DND-41 (cell line): ENCODE data around the gene DNAJC6.

Source experiments
- ATAC-seq: fragments of 200-7000 bp; cut with Tn5 transposase; 3 replicates; pipeline ENCODE4 v1.9.1; 2021; ENCODE audit warnings: low read depth; ENCODE audit not compliant: insufficient read depth
- DNase-seq: peaks from one replicate; pipeline ENCODE4 v3.0.0-alpha.2; 2020
- H2AFZ ChIP-seq: 2 replicates; pipeline ENCODE4 v1.6.0; 2012; ENCODE audit warnings: low read depth, low read length
- H3K27ac ChIP-seq: 2 replicates; pipeline ENCODE4 v1.5.1; 2012; ENCODE audit warnings: low read length, inconsistent platforms
- H3K27me3 ChIP-seq: fragments of 200-600 bp; sonication (generic); 2 replicates; pipeline ENCODE4 v1.6.0; 2012; ENCODE audit warnings: low read length, mild to moderate bottlenecking, inconsistent platforms; ENCODE audit not compliant: insufficient read depth, poor library complexity
- H3K36me3 ChIP-seq: 2 replicates; pipeline ENCODE4 v1.5.1; 2012; ENCODE audit warnings: low read length, inconsistent platforms; ENCODE audit not compliant: insufficient read depth
- H3K4me1 ChIP-seq: 2 replicates; pipeline ENCODE4 v1.5.1; 2012; ENCODE audit warnings: mild to moderate bottlenecking, low read length; ENCODE audit not compliant: insufficient read depth
- H3K4me2 ChIP-seq: 2 replicates; pipeline ENCODE4 v1.6.0; 2012; ENCODE audit warnings: mild to moderate bottlenecking, moderate library complexity, low read length, inconsistent platforms; ENCODE audit not compliant: insufficient read depth
- H3K4me3 ChIP-seq, 2 experiments: fragments of 200-600 bp in 1 of 2; shearing (Covaris generic) in 1 of 2; 2 replicates each; pipeline ENCODE4 v1.5.1; 2012 to 2016; ENCODE audit warnings: inconsistent platforms in 2 of 2, low read length in 2 of 2, mild to moderate bottlenecking in 2 of 2, low read depth in 1 of 2, moderate library complexity in 1 of 2
- H3K79me2 ChIP-seq: 2 replicates; pipeline ENCODE4 v1.6.0; 2012; ENCODE audit warnings: low read length, inconsistent platforms; ENCODE audit not compliant: insufficient read depth
- H3K9ac ChIP-seq: 2 replicates; pipeline ENCODE4 v1.6.0; 2012; ENCODE audit warnings: low read depth, mild to moderate bottlenecking, inconsistent platforms, low read length, moderate library complexity
- H3K9me3 ChIP-seq: 2 replicates; pipeline ENCODE4 v1.5.1; 2012; ENCODE audit warnings: low read length, moderate library complexity, mild to moderate bottlenecking, inconsistent platforms; ENCODE audit not compliant: insufficient read depth, severe bottlenecking
- H4K20me1 ChIP-seq: 2 replicates; pipeline ENCODE4 v1.6.0; 2012; ENCODE audit warnings: low read length; ENCODE audit not compliant: insufficient read depth
- EZH2 ChIP-seq: IDR thresholded peaks from 3 replicates; pipeline ENCODE4 v1.6.1; 2012; ENCODE audit warnings: borderline replicate concordance, low read depth, mild to moderate bottlenecking, moderate library complexity, low read length, inconsistent platforms; ENCODE audit not compliant: severe bottlenecking
- TF ChIP-seq, protein P1 (sequence below): IDR thresholded peaks from 2 replicates; pipeline ENCODE4 v1.5.1; 2012; ENCODE audit warnings: borderline replicate concordance, low read length, moderate library complexity, mild to moderate bottlenecking; ENCODE audit not compliant: poor library complexity, severe bottlenecking; ENCODE audit errors: extremely low read depth

DNAJC6 gene

DNA sequence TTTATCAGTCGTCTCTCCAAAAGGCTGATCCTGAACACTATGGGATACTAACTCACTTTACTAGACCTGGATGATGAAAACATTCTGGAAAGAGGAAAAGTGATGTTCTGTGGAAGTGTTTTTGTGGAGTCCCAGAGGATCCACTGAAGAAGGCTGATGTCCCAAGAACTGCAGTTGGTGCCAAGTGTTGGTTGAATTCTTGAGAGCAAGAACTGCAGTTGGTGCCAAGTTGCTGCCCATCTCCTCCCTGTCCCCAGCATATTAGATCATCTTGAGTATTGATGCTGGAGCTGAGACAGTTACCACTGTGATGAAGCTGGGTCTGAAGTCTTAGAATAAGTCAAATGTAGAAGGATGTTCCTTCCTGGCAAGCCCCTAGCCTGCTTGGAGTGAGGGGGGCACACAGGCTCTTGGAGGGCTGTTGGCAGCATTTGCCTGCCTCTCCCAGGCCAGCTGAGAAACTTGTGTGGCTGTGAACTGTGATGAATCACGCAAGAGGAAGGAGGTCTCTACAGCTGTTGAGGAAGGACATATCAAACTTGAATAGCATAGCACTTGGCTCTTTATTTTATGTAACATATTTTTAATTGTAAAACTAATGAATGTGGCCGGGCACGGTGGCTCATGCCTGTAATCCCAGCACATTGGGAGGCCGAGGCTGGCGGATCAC lies 48.1 kb downstream of the DNAJC6 start:
- H3K9me3 ChIP-seq, result no peaks in the 10 kb centered on the region
- TF ChIP-seq EZH2, result no peak
- TF ChIP-seq, protein P1, sequence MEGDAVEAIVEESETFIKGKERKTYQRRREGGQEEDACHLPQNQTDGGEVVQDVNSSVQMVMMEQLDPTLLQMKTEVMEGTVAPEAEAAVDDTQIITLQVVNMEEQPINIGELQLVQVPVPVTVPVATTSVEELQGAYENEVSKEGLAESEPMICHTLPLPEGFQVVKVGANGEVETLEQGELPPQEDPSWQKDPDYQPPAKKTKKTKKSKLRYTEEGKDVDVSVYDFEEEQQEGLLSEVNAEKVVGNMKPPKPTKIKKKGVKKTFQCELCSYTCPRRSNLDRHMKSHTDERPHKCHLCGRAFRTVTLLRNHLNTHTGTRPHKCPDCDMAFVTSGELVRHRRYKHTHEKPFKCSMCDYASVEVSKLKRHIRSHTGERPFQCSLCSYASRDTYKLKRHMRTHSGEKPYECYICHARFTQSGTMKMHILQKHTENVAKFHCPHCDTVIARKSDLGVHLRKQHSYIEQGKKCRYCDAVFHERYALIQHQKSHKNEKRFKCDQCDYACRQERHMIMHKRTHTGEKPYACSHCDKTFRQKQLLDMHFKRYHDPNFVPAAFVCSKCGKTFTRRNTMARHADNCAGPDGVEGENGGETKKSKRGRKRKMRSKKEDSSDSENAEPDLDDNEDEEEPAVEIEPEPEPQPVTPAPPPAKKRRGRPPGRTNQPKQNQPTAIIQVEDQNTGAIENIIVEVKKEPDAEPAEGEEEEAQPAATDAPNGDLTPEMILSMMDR, result no peak
- no peak overlapping the region for H2AFZ ChIP-seq
- H3K27ac ChIP-seq, result no peak overlapping the region
- DNase-seq (no peak), ATAC-seq (no peak)
- no peaks in the 10 kb centered on the region for H3K27me3 ChIP-seq
- H3K36me3 ChIP-seq, result no peaks in the 10 kb centered on the region
- H3K79me2 ChIP-seq, result no peaks in the 10 kb centered on the region
- H3K4me2 ChIP-seq, result no peak overlapping the region
- H3K4me3 ChIP-seq, result no peak overlapping the region
- H4K20me1 ChIP-seq, result no peaks in the 10 kb centered on the region
- H3K9ac ChIP-seq, result no peak overlapping the region
- no peaks in the 10 kb centered on the region for H3K4me1 ChIP-seq

DNA sequence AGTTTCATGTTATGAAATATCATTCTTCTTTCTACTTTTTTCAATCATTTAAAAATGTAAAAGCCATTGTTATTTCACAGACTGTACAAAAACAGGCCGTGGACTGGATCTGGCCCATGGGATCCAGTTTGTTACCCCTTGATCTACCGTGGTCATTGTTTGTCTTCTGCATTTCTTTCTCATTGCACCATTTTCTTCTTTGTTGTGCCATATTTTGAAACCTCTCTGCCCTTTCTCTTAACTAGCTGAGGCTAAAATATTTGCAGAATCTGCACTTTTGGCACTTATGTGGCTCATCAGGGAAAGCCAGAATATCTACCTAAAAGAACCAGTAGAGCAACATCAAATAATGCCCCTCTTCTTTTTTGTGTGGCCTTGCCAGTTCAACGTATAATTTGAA lies 50.5 kb downstream of the DNAJC6 start:
- Histone ChIP-seq H3K36me3 (no peaks in the 10 kb centered on the region), H3K4me3 (no peak overlapping the region), H4K20me1 (no peaks in the 10 kb centered on the region), H3K4me1 (no peaks in the 10 kb centered on the region), H2AFZ (no peak overlapping the region), H3K27me3 (no peaks in the 10 kb centered on the region), H3K9me3 (no peaks in the 10 kb centered on the region), H3K4me2 (no peak overlapping the region), H3K27ac (no peak overlapping the region), H3K9ac (no peak overlapping the region), H3K79me2 (no peaks in the 10 kb centered on the region)
- DNase-seq (no peak), ATAC-seq (no peak)
- TF ChIP-seq, protein P1, result no peak
- TF ChIP-seq EZH2, result no peak

DNA sequence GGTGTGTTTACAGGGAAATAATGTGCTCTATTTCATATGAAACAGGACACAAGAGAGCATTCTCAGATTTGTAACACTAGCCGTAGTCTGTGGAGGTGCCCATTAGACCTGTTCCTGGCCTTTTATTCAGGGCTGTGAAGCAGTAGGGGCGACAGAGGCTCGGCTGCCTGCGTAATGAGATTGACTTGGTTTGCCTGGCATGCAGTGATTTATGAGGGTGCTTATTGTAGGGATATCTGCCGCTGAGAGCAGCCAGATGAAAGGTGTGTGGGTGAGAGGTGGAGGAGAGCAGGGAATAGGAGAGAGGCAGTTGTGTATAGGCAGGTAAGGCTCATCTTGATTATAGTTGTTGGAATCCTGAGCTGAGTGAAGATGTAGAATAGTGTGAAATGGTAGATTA lies 51.3 kb downstream of the DNAJC6 start:
- Histone ChIP-seq H3K27me3 (no peaks in the 10 kb centered on the region), H3K4me1 (no peaks in the 10 kb centered on the region), H2AFZ (no peak overlapping the region), H3K36me3 (no peaks in the 10 kb centered on the region), H3K9me3 (no peaks in the 10 kb centered on the region), H3K27ac (no peak overlapping the region), H3K9ac (no peak overlapping the region), H3K4me2 (no peak overlapping the region), H3K4me3 (no peak overlapping the region), H3K79me2 (no peaks in the 10 kb centered on the region), H4K20me1 (no peaks in the 10 kb centered on the region)
- DNase-seq (no peak), ATAC-seq (no peak)
- TF ChIP-seq, protein P1, result no peak
